GM21576 (cell line): Measurements from ENCODE around the gene TEAD4.

ENCODE experiments used
- ATAC-seq: cut with Tn5 transposase; IDR thresholded peaks from one replicate; pipeline ENCODE4 v1.9.1; 2021; ENCODE audit warnings: mild to moderate bottlenecking, moderate library complexity; ENCODE audit not compliant: unreplicated experiment

The TEAD4 gene

DNA sequence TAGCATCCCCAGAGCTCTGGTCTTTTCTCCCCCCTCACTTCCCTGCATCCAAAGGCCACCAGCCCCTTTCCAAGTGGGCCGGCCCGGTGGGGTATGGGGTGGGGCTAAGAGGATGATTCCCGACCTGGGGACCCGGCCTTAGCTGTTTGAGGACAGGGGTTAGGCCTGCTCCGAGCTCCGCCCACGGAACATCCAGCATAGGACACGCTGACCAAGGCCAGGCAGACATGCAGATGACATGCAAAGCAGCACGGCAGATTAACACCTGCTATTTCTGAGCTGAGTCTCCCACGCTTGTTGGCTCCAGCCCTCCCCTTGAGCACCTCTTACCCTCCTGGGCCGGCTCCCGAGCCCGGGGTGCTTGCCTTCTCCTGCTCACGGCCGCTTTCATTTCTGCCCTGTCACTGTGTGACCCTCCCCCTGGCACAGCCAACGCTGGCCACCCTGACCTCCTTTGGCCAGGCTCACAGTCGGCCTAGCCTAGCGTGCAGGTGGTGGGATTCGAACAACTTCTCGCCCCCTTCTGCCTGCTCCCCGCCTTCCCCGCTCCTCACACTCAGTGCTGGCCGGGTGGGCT, 40.2 kb downstream of the TEAD4 start:
- ATAC-seq, result no peak

DNA sequence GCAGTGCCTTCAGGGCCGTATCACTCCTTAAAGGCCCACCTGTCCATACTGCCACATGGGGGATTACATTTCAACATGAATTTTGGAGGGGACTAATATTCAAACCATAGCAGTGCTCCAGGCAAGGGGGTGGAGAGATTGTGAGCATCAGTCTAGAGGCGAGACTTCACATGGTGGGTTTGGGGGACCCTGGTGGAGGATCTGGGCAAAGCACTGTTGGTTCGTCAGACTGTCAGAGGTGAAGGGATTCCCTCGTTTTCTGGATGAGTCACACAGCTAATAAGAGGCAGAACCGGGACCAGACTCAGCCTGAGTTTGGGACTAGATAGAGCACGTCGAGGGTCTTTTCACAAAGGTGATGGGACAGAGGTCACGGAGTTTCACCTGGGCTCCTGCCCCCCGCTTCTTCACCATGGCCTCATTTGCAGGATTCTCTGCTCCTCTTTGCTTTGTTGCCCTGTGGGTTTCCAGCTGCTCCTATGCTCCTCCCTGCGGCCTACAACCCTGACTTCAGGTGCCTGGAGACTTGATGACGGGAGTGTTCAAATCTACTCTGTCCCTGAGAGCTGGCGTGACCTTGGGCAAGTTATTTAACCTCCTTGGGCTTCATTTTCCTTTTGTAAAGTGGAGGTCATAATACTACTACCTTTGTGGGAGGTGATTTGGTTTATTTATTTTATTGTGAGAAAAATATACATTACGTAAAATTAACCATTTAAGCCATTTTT, 41.5 kb downstream of the TEAD4 start:
- no peak for ATAC-seq

DNA sequence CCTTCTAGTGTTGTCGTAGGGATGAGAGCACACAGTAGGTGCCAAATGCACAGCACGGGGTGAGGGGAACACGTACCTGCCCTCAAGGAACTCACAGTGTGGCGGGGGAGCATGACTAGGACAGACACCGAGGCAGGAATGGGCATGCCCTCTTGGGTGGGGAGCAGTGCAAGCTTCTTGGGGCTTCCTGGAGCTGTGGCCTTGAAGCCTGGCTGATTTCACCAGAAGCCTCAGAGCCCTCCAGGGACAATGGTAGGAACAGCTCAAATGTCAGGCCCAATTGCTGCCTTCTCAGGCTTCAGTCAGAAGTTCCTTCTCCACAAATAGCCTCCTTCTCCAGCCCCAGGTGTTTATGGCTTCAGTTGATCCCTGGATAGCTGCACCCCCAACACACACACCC, 43.4 kb downstream of the TEAD4 start:
- ATAC-seq, result no peak

DNA sequence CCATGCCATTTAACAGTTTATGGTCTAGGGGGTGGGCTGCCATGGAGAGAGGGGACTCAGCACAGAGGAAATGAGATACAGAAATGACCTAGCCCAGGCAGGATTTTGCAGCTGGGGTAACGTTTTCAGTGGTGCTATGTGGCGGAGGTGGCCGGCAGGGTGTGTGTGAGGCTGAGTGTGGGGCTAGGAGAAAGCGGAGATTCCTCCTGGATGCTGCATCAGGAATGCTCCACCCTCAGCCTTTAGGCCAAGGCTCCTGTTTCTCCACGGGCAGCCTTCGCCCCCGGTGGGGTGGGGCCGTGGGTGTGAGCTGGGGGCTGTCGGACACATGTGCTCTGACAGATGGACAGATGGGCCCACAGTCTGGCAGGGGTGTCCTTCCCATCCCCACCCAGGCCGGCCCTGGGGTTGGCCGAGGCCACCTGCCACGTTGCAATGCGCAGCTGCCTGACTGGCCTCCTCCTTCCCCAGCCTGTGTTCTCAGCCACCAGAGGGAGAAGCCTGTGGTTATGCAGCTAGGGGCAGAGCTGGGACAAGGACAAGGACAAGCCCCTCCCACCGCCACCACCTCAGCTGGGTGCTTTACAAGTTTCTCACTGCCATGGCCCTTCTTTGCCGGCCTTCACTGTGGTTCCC, 44.3 kb downstream of the TEAD4 start:
- ATAC-seq, result no peak

DNA sequence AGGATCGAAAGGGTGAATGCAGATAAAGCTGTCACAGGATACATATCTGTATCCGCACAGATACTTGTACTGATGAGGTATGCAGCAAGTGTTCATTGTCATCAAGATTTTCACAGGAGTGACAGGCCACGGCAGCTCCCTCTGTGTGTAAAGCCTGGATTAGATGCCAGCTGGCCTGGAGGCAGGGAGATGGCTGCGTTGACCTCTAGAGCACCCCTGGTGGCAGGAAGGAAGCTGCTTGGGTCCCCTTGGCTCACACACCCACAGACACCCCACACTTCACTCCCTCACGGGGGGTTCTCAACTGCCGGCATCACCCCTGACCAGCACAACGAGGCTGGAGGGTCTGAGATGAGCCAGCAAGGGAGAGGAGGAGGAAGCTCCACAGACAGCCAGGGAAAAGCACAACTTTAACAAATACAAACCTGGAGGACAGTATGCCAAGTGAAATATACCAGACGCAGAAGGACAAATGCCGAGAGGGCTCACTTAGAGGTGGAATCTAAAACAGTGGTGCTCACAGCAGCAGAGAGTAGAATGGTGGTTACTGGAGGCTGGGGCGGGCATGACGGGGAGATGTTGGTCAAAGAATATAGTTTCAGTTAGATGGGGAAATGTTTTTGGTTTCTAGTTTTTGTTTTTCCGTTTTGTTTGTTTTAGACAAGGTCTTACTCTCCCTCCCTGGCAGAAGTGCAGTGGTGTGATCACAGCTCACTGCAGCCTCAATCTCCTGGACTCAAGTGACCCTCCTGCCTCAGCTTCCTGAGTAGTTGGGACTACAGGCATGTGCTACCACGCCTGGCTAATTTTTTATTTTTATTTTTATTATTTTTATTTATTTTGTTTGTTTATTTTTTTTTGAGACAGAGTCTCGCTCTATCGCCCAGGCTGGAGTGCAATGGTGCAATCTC, 45.7 kb downstream of the TEAD4 start:
- no peak for ATAC-seq

DNA sequence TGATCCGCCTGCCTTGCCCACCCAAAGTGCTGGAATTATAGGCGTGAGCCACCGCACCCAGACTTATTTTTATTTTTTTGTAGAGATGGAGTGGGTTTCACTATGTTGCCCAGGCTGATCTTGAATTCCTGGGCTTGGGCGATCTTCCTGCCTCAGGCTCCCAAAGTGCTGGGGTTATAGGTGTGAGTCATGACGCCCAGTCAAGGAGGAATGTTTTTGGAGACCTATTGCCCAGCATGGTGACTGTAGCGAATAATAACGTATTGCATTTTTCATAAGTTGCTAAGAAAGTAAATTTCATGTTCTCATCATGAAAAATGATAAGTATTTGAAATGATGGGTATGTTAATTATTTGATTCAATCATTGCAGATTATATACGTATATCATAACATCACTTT, 46.5 kb downstream of the TEAD4 start:
- no peak for ATAC-seq

DNA sequence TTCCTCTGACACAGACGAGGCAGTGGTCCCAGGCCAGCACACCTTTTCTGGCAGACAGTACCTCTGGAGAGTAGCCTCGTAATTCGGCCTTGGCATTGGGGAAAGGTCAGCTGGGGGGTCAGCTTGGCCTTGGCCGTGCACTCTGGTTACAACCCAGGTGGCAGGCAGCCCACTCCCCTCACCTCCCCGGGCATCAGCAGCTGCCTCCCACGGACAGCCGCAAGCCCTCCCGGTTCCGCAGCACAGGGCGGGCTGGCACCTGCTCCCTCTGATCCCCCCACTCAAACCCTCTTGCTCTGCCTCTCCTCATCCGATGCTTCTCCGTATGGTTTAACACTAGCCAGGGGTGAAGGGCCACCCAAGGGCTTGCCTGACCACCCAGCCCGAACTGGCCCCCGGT, 50.6 kb downstream of the TEAD4 start:
- no peak for ATAC-seq

DNA sequence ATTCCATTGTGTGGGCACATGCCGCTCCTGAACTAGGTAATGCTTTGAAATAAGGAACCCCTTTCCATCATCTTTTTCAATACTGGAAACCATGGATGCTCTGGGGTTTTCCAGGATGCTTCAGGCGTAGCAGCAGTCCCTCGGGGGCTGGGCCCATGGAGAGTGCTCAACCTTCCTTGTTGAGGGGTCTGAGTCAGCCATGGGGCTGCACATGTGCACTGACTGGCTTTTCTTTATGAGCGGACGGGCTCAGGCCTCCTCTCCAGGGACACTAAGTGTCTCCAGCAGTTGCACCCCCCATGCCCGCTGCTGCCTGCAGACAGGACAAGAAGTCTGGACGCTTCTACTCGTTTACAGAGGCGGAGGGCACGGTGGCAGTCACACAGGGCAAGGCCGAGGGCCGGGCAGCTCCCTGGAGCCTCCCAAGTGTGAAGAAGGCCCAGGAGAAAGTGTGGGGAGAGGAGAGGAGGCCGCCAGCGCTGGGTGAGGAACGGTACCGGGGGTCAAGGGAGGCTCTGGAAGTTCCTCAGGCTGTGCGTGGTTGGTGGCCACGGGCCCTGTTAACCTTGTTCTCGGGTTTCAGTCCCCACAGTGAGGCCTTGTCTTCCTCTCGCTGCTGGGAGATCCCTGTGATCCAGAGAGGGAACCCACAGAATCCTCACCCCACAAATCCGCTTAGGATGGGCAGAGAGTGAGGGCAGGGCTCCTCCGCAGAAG, 51.2 kb downstream of the TEAD4 start:
- ATAC-seq, result no peak

DNA sequence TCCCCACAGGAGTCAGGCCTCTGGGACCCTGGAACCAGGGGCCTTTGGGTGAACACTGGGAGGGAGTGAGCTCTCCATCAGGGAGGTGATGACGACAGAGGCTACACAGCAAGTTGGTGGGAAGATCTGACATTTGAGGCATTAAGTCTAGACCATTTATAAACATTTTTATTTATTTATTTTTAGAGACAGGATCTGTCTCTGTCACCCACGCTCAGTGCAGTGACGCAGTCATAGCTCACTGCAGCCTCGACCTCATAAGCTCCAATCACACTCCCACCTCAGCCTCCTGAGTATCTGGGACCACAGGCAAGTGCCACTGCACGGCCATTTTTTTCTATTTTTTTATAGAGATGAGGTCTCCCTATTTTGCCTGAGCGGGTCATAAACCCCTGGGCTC, 53.6 kb downstream of the TEAD4 start:
- ATAC-seq, result no peak

DNA sequence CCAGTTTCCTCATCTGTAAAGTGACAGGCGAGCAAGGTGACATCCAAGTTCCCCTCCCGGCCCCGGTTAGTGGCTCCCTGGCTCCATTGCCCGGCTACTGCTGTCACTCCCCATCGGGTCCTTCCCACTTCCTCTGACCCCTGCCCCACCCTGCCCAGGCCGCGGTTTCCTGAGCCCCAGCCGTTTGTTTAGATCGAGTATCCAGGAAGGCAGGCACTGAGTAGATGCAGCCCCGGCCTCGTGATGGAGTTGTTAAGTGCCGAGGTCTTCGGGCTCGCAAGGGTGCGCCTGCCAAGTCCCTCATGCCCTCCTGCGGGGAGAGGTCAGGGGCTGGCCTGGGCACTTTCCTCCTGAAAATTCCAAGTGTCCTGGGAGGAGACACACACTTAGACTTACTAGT, 55.4 kb downstream of the TEAD4 start:
- no peak for ATAC-seq

DNA sequence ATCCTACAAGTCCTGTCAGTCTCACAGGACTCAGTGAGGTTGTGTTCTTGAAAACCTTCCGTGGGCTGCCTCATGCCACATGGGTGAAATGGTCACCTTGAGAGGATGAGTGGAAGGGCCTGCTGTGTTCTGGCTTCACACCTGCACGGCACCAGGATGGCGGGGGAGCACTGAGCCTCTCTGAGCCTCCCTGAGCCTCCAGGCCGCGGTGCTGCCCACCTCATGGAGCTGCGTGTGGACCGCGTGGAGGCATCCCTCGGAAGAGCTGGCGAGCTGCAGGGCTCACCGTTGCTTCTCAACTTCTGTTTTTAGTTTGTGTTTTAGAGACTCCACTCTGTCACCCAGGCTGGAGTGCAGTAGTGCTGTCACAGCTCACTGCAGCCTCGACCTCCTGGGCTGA, 56.2 kb downstream of the TEAD4 start:
- no peak for ATAC-seq

DNA sequence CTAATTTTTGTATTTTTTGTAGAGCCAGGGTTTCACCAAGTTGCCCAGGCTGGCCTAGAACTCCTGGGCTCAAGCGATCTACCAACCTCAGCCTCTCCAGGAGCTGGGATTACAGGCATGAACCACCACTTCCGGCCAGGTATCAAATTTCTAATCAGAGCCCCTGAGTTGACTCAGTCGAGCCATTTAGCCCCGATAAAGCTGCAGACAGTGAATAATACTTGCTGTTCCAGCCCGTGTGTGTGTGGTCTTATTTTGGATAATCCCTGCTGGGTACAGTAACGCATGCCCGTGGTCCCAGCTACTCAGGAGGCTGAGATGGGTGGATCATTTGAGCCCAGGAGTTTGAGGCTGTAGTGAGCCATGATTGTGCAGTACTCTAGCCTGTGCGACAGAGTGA, 57.0 kb downstream of the TEAD4 start:
- ATAC-seq, result no peak

DNA sequence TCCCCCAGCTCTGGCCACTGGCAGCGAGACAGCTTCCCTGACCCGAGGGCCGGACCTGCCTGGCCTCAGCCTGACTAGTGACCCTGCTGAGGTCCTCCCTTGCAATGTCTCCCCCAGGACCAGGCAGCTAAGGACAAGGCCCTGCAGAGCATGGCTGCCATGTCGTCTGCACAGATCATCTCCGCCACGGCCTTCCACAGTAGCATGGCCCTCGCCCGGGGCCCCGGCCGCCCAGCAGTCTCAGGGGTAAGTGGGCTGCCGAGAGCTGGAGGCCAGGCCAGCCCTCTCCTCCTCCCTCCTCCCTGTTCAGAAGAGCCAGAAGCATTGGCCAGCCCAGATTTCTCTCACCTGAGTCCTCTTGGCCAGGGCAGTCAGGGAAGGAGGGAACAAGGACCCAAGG, 58.1 kb downstream of the TEAD4 start:
- no peak for ATAC-seq

DNA sequence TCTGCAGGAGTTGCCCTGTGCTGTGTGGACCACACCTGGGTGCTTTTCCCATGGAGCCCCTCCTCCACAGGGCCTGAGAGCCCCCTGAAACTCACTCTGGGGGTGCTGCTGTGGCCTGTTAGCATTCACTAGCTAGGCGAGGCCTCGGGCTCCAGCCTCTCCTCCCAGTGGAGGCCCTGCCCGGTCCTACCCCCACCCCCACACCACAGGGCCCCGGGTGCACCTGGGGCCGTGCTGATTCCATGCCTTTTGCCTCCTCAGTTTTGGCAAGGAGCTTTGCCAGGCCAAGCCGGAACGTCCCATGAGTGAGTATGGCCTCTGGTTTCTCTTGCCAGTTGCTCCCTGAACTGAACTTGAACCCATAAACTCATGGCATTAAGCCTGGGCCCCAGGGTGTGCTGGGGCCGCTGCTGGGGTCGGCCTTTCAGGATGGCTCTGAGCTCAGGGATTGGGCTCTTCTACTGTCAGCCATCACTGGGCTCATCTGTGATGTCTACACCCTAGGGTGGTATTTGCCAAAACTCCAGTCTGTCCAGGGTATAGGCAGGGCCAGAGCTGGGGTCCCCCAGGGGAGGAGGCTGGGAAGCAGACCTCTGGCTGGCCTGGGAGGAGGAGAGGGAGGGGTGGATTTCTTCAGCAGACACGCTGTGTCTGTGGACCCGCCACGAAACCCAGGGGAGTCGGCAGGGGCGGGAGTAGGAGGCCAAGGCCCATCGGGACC, 59.2 kb downstream of the TEAD4 start:
- ATAC-seq, result no peak

DNA sequence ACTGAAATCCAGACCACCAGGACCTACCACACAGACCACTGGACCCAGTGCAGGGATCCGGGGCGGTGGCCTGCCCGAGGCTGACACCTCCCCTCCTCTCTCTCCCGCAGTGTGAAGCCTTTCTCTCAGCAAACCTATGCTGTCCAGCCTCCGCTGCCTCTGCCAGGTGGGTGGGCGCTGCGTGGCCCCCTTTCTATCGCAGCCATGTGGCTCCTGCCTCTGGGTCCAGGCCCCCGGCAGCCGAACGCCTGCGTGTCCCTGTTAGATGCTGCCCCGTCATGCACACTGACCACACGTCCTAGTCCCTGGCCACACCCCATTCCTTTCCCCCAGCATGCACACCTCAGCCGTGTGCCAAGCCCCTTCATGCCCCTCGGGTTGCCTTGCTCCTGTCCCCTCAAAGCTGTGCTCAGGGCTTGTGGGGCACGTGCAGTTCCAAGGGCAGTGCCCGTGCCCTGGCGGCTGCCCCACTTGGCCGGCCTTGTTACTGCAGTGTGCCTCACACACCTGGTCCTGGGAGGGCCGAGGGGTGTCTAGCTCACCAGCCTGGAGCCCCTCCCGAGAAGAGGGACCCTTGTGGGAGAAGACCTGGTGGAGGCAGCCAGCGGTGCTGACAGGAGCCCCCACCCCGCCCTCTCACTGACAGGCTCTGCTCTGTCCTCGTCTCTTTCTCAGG, 59.9 kb downstream of the TEAD4 start:
- ATAC-seq, result no peak

DNA sequence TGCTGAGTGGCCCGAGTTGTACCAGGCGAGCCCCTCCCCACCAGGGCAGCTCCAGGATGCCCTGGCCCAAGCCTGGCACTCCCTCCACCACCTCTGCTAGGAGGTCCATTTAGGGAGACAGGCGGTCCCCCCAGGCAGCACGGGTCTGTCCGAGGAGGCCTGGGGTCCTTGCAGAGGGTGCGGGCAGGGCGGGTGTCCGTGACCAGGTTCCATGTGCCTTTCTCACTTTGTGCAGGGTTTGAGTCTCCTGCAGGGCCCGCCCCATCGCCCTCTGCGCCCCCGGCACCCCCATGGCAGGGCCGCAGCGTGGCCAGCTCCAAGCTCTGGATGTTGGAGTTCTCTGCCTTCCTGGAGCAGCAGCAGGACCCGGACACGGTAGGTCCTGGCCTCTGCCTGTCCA, 61.2 kb downstream of the TEAD4 start:
- no peak for ATAC-seq

DNA sequence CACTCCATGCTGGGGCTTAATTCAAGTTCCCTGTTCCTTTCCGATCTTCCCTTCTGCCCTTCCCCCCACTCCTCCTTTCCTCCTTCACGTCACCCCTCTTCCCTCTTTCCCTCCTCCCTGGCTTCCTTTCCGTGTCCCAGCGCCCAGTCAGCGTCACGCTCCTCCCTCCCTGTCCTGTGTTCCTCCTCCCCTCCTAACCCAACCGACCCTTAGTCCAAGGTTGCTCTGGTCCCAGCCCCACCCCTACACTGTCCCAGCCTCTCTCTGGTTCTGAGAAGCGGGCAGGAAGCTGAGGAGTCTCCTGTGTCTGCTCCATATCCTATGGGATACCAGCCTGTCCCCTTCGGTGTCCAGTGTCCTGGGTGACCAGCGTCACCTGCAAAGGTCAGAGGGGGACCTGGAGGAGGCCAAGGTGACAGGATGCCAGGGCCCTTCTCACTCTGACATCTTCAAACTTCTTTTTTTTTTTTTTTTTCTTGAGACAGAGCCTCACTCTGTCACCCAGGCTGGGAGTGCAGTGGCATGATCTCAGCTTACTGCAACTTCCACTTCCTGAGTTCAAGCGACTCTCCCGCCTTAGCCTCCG, 61.7 kb downstream of the TEAD4 start:
- ATAC-seq, result no peak

DNA sequence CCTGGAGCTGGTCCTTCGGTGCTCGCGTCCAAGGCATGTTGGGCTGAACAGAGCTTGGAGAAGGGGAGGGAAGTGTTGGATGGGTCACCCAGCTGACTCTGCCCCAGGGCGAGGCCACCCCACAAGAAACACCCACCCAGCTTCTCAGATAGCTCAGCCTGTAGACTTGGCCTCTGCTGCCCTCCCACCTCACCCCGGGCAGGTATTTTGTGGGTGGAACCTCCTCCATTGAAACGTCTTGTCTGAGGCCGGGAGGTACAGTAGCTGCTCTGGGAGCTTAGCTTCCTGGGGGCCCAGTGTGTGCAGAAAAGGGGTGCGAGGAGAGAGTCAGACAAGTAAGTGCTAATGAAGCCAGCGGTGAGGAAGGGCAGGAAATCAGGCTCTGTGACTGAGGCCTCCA, 63.2 kb downstream of the TEAD4 start:
- ATAC-seq, result no peak

DNA sequence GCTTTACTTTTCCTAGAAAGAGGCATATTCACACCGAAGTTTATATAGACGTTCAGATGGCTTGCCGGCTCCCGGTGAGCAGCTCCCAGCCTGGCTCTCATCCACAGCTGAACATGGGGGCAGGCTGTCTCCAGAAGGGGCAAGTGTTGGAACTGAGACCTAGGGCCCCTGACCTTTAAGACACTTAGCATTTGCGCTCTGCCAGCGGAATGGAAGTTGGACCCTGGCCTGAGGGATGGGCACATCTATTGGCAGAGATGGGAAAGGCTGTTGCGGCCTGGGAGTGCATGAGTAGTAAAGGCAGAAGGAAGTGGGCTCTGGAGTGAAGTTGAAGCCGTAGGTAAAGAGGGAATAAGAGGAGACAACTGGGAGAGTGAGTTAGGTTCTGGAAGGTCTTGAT, 63.8 kb downstream of the TEAD4 start:
- no peak for ATAC-seq
